Measurements from ENCODE around the gene LGALSL. TPM values are rescaled to one million over a fixed set of nuclear protein-coding genes. Genes with fewer than 3 reads are reported as not detected.

The LGALSL gene
- 5.6 and 8.5 TPM in 2 replicates for total RNA-seq (2014; rRNA removed; shearing (Covaris generic))

GRCh38 chr2:64453770-64454385, at the start of gene LGALSL:
TSS of gene LGALSL (plus strand) at chr2:64454162. CDS start at chr2:64454546, 384 bp downstream.
- peak; percentile 61 for DNase-seq (ENCODE audit: low spot score)

- DNase-seq (ENCODE audit: low spot score), result peak; percentile 63
Observed at GRCh38 chr2:64404743-64405142, 49.2 kb upstream of the LGALSL start.

- no peak for DNase-seq (ENCODE audit: low spot score)
Observed at GRCh38 chr2:64405581-64406406, 48.2 kb upstream of the LGALSL start.

DNA sequence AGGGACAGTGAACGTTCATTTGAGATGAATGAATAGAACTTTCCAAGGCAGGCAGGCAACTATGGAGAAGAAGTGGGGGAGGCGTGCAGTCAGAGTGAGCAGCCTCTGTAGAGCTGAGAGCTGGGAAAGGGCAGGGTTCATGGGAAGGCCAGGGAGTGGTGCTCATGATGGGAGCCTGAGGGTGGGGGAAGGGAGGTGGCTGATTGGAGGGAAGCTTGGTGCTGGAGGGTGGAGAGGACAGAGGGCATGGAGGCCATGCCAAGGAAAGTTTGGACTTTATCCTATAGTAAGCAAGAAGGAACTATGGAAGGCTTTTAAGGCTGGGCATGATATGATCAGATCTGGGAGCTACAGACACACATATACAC, 47.6 kb upstream of the LGALSL start:
- peak; percentile 70 for DNase-seq (ENCODE audit: low spot score)

- no peak for DNase-seq (ENCODE audit: low spot score)
Observed at GRCh38 chr2:64408031-64408430, 45.9 kb upstream of the LGALSL start.

GRCh38 chr2:64410671-64411070, 43.3 kb upstream of the LGALSL start:
- DNase-seq (ENCODE audit: low spot score), result no peak

DNA sequence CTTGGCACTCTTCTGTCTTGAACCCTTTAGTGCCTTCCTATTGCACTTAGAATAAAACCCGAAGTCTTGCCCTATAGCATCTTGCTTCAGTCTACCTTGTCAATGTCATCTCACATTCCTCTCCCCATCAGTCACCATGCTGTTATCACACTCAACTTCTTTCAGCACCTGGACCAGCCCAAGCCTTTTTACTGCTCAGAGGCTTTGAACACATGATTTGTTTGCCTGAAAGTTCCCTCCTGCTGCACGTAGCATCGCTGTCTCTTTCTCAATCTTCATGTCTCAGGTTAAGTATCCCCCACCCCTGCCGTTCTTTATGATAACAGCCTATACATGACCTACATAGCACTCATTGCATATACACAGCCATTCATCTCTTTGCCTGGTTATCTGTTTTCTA, 41.3 kb upstream of the LGALSL start:
- no peak for DNase-seq (ENCODE audit: low spot score)

GRCh38 chr2:64414736-64415435, 39.1 kb upstream of the LGALSL start:
- DNase-seq (ENCODE audit: low spot score), result no peak

DNA sequence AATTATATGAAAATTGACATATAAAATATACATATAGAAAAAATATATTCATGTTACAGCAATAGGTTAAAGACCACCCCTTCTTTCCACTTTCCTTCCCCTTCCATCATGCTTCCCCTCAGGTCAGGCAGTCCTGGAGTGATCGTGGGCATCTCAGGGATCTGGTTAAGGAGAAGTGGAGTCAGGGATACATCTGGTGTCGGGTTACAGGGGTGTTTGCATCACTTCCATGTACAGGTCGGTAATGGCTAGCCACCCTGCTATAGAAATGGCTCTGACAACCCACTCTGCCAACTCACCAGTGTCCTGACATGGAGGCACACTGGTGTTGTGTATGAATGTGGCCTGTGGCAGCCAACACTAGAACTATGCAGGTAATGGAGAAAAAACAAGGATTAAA, 36.3 kb upstream of the LGALSL start:
- DNase-seq (ENCODE audit: low spot score), result no peak

GRCh38 chr2:64419596-64420165, 34.3 kb upstream of the LGALSL start:
- no peak for DNase-seq (ENCODE audit: low spot score)

DNA sequence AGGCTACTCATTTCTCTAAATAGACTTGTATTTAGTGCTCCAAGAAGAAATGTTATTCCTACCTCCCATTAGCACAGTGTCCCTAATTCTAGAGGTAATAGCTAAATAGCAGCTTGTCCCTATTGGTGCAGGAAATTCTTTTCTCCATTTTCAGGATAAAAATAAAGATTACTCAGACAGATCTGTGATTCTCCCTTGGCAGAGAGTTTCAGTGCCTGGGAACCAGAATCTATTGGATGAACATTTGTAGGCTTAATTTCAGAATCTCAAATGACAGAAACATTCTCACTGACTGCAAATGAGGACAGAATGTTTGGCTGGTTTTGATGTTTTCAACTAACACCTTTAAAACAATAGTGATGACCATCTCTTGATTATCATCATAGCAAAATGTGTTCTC, 33.3 kb upstream of the LGALSL start:
- DNase-seq (ENCODE audit: low spot score), result no peak

DNA sequence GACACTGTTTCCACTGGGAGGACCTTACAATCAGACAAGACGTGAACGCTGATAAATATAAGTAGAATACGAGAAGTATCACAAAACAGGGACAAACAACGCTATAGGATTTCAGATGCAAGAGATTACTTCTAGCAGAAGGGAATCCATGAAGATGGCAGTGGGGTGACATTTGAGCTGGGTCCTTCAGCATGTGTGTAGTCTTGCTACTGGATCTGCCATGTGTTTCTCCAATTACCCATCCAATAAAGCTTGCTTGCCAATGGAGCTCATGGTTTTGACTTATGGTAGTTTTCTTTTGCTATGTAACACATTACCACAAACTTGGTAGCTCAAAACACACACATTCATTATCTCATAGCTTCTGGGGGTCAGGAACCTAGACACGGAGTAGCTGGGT, 32.8 kb upstream of the LGALSL start:
- DNase-seq (ENCODE audit: low spot score), result no peak

DNA sequence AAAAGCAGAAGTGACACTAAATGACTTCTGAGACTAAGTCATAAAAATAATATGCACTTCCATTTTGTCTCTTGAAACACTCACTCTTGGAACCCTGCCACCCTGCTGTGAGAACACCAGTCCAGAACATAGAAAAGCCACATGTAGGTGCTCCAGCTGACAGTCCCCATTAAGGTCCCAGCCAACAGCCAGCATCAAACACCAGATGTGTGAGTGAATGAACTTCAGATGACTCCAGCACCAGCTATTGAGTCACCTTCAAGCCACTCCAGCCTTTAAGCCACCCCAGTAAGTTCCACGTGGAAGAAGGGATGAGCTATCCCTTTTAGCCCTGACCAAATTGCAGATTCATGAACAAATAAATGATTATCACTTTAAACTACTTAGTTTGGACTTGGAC, 31.5 kb upstream of the LGALSL start:
- no peak for DNase-seq (ENCODE audit: low spot score)

GRCh38 chr2:64423303-64423702, 30.7 kb upstream of the LGALSL start:
- no peak for DNase-seq (ENCODE audit: low spot score)

DNA sequence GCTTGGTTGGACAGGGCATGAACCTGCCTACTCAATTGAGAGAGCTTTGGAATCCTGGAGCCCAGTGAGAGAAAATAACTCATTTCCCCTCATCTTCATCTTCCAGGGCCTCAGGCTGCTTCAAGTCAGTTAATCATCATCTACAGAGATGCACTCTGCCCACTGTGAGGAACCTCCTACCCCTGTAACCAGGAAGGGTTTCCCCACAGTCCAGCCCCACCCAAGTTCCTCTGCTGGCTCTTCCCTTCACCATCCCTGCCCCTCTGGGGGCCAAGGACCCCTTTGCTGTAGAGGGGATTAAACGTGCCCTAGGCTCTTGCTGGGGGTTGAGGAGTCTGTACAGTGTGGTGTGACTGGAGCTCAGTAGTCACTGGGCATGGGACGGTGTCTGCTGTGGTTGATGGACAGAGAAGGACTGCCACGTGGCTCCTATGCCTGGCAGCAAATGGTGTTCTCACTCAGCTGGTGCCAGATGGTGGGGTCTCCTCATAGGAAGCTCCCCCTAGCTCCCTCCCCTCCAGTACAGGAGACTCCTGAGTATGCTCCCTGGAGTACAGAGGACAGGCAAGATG, 29.5 kb upstream of the LGALSL start:
- no peak for DNase-seq (ENCODE audit: low spot score)

- peak; percentile 31 for DNase-seq (ENCODE audit: low spot score)
Observed at GRCh38 chr2:64426183-64426952, 27.6 kb upstream of the LGALSL start.

DNA sequence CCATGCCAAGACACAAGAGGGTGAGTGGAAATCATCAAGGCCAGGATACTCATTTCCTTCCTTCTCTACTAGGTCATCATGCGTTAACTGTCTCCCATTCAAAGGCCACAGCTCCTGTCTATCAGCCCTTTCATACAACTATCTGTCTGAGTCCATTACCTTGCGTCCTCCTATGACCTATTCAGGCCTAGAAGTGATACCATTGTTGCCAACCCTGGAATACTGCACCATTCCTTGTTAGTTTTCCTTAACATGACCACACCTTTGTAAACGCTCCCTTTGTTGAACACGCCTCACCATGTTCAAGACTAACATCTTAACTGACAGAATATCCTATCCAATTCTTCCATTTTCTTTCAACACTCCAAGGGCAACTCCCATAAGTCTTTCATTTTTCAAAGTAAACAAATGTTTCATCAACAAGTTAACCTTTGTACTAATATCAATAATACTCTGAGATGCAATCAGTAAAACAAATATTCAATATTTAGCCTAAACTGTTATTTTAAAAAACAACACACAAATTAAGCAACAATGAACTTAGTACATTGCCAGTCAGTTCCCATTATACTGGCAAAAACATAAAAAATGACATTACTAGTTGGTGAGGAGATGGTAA, 19.8 kb upstream of the LGALSL start:
- no peak for DNase-seq (ENCODE audit: low spot score)

DNA sequence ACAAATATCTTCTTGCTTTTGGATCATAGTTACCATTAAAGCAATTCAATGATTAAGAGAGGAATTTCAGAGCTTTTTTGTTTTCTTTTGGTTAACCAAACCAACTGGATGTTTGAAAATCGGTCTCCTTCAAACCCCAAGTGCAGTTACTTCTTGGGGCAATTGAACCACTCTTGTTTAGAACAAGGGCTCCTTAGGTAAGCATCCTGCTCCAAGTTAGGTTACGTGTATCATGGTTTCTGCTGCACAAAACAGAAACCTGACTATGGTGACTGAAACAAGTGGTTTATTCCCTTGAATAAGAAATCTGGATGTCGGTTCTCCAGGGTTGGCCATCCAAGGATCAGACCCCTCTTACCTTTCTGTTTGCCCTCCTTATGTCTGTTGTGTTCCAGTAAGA, 16.1 kb upstream of the LGALSL start:
- no peak for DNase-seq (ENCODE audit: low spot score)

GRCh38 chr2:64439194-64439593, 14.8 kb upstream of the LGALSL start:
- no peak for DNase-seq (ENCODE audit: low spot score)

DNA sequence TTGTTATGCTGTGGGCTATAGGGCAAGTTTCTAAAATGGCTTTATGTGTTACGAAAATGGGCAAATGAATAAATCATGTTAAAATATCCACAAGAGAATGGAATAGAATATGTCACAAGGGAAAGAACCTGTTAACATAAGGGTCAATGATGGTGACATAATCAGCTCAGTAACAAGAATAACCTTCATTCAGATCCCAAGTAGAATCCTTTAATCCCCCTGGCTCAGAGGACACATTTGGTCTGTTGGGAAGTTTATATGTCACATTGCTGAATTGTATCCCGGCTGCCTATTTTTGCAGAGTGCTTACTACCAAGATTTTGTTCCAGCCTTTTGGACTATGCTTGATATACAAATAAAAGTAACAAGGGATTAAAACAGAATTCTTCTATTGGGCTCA, 13.1 kb upstream of the LGALSL start:
- DNase-seq (ENCODE audit: low spot score), result no peak

DNA sequence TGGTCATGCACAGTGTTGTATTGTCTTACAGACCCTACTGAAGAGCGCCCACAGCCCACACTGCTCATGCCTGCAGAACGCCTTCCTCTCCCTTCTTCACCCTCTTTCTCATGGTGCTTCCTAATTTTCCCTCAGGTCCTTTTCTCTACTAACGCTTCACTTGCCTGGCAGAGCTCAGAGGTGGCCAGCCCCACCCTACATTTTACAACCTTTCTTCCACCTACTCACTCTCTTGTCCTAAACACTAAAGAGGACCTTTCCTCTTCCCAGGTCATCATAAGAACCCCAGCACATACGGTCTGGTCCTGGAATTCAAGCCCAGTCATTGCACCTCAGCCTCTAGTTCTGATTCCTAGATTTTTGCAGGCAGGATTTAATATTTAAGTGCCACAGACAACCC, 11.7 kb upstream of the LGALSL start:
- DNase-seq (ENCODE audit: low spot score), result no peak
